ENCODE results near the gene CHD1.
"Not testable (repeated sequence)": the region's sequence is repeated elsewhere in the genome, so short reads cannot be mapped to it uniquely, and the experiment has no call there.

Gene CHD1

GRCh38 chr5:98928873-98929709 lies at the start of gene CHD1:
CHD1 (minus strand) TSS chr5:98929007; CDS start chr5:98926386, 2,621 bp downstream.
- peak; percentile 95 for DNase-seq

- DNase-seq: no peak
These were observed 49.7 kb upstream of the CHD1 start for GRCh38 chr5:98978528-98978927.

GRCh38 chr5:98977723-98978122 lies 48.9 kb upstream of the CHD1 start:
- no peak for DNase-seq

- DNase-seq: no peak
These were observed 47.0 kb upstream of the CHD1 start for GRCh38 chr5:98975682-98976407.

- DNase-seq: no peak
These were observed 46.4 kb upstream of the CHD1 start for GRCh38 chr5:98975223-98975622.

GRCh38 chr5:98969400-98969799 lies 40.6 kb upstream of the CHD1 start:
- no peak for DNase-seq

DNA sequence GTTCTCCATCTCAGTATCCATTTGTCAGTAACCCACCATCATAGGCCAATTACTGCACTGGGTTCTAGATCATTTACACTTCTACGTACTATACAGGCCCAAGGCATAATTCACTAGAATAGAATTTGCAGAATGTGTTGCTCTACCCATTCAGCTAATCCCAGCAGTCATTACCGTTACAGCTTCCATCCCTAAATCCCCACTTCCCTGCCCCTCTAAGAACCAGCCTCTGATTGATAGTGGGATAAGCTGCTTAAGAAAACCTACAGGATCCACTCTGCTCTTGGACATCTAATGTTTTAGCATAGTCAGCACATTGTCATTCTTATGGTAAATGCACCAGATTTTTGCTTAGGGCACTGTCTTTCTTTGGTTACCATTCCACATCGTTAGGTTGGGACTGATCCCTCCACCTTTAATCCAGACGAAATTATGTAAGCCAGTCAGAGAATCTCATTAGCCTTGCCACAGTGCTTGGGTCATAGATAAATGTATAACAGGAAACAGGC lies 39.3 kb upstream of the CHD1 start:
- no peak for DNase-seq

DNA sequence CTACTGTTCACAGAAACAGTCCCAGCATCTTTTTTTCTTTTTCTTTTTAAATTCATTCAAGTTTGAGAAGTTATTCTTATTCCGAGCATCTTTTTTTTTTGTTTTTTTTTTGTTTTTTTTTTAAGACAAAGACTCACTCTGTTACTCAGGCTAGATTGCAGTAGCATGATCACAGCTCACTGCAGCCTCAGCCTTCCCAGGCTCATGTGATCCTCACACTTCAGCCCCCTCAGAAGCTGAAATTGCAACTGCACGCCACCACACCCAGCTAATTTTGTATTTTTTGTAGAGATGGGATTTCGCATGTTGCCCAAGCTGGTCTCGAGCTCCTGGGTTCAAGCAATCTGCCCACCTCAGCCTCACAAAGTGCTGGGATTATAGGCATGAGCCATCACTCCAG lies 36.4 kb upstream of the CHD1 start:
- no peak for DNase-seq

- DNase-seq: no peak
These were observed 35.8 kb upstream of the CHD1 start for GRCh38 chr5:98964621-98965020.

DNA sequence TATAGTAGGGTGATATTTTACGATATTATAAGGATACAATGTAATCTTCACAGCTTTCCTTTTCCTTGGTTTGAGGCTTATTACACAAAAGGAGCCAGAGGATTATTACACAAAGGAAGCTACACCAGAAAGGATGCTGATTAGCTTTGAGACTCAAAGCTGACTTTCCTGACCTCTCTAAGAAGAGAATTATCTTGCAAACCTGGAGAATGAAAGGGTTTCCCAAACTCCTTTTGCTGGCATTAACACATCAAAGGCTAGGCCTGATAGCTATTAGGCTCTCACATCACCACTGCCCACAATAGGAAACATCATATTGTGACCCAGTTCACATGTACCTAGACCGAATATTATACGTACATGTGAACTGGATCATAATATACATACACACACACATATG lies 34.2 kb upstream of the CHD1 start:
- no peak for DNase-seq

DNA sequence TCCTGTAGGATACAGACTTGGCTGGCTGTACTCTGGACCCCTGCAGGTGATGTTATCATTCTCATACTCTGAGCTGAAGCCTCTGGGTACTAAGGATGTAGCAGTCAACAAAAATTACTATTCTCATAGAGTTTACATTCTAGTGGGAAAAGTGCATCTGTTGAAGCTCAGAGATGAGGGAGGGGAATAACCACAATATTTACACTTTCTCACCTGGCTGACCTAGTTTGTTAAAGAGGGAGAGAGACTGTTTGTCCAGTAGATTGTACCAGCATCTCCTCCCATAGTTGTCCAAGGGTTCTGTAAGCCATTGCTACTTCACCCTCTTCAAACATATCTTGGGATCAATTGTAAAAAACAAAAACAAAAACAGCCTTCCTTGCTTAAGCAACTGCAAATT lies 33.8 kb upstream of the CHD1 start:
- DNase-seq: no peak

DNA sequence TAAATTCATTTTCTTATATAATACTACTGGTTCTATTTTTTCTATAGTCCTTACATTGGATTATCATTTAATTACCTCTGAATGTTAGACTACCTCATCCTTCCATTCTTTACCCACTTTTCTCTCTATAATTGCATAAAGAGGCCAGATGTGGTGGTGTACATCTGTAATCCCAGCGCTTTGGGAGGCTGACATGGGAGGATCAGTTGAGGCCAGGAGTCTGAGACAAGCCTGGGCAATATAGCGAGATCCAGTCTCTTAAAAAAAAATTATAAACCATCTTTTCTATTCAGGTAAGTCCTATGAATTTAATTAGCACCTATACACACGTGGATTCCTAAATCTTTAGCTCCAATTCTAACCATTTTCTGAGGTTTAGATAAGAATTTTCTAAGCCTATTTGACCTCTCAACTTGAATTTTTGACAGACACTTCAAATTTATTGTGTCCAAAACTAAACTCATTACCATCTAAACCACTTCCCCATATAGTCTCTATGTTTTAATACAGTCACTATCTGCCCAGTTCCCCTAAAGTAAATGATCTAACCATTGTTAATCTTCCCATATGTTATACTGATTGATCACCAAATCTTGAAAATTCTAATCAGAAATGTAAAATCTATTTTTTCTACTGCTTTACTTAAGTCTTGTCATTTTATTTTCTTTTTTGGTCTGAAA lies 33.0 kb upstream of the CHD1 start:
- DNase-seq: no peak

GRCh38 chr5:98957307-98957706 lies 28.5 kb upstream of the CHD1 start:
- DNase-seq: no peak

GRCh38 chr5:98955888-98956287 lies 27.1 kb upstream of the CHD1 start:
- DNase-seq: not testable (repeated sequence)

DNA sequence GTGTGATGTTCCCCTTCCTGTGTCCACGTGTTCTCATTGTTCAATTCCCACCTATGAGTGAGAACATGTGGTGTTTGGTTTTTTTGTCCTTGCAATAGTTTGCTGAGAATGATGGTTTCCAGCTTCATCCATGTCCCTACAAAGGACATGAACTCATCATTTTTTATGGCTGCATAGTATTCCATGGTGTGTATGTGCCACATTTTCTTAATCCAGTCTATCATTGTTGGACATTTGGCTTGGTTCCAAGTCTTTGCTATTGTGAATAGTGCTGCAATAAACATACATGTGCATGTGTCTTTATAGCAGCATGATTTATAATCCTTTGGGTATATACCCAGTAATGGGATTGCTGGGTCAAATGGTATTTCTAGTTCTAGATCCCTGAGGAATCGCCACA lies 26.7 kb upstream of the CHD1 start:
- DNase-seq: not testable (repeated sequence)

GRCh38 chr5:98954392-98955028 lies 25.7 kb upstream of the CHD1 start:
- no peak for DNase-seq

DNA sequence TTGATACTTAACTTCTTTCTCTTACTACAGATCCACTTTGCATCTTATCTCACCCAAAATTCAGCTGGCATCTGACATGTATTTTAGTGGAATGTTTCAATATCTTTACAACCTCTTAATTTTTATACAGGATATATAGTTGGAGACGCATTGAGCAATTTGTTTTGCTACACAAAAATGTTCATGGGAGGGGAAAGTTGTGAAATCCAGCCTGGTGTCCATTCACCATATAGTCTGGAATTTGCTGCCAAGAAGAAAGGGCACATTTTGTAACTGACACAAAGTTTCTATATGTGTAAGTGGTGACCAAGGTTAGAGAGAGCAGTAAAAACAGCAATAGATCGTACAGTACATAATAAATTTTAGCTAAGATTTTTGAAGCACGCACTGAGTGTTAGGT lies 14.0 kb upstream of the CHD1 start:
- no peak for DNase-seq

- no peak for DNase-seq
These were observed 12.5 kb upstream of the CHD1 start for GRCh38 chr5:98941131-98941883.

GRCh38 chr5:98940581-98940980 lies 11.8 kb upstream of the CHD1 start:
- no peak for DNase-seq

- DNase-seq: no peak
These were observed 9.7 kb upstream of the CHD1 start for GRCh38 chr5:98938464-98938863.

DNA sequence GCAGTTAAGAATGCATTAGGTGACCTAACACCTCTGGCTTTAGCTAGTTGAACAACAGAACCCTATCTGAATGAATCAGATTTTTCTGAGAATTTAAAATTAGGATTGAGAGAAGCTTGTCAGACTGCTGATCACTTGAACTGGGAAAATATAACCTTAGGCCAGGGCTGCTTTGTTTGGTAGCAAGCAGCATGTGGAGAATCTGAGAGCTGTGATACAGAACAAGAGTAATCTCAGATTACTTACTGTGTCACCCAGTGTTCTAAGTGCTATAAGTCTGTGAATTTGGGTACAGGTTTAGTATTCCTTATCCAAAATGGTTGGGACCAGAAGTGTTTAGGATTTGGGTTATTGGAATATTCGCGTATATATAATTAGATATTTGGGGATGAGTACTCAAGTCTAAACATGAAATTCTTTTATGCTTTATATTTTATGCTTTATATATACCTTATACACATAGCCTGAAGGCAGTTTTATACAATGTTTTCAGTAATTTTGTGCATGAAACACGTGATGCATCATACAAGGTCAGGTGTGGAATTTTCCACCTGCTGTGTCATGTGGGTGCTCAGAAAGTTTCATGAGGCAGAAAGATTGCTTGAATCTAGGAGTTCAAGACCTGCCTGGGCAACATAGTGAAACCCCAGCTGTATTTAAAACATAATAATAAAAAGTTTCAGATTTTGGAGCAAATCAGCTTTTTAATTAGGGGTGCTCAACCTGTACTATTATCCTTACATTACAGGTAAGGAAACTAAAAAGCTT lies 8.3 kb upstream of the CHD1 start:
- no peak for DNase-seq
